HG03520 (cell line): ENCODE measurements around the gene NEUROD2.
"Not testable (repeated sequence)": the region's sequence is repeated elsewhere in the genome, so short reads cannot be mapped to it uniquely, and the experiment has no call there.

Experiments
- ATAC-seq: cut with Tn5 transposase; IDR thresholded peaks from one replicate; pipeline ENCODE4 v1.9.1; 2021; ENCODE audit warnings: mild to moderate bottlenecking, moderate library complexity; ENCODE audit not compliant: unreplicated experiment

NEUROD2 gene

DNA sequence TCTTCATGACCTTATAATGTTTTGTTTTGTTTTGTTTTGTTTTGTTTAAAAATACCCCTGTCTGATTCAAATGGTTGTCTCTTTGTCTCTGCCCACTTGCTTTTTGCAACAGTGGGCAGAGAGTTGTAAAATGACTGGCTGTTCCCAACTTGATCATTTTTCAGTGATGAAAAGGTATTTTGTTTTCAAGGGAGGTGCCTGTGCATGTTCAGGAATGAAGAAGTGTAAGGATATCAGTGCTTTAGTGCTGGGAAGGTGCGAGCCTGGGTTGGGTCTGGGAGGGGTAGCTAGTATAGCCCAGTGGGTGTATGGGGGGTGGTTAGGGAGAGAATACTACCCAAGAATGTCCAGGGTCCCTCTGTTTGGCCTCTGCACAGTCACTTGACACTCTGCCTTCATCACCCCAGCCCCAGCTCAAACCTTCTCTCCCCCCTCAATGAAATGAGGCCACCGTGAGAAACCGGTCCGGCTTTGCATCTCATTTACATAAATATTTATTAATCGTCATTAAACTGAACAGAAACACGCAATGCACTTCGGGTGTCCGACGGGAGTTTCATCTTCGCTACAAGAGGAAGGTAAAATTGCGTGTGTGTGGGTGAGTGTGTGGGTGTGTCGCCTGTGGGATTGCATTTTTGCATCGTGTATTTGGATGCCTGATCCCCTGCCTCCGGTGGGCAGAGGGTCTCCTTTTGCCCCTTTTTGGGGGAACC, 4.3 kb downstream of the NEUROD2 start:
- ATAC-seq, result no peak

GRCh38 chr17:39602533-39603303, 5.0 kb downstream of the NEUROD2 start:
- ATAC-seq, result no peak

DNA sequence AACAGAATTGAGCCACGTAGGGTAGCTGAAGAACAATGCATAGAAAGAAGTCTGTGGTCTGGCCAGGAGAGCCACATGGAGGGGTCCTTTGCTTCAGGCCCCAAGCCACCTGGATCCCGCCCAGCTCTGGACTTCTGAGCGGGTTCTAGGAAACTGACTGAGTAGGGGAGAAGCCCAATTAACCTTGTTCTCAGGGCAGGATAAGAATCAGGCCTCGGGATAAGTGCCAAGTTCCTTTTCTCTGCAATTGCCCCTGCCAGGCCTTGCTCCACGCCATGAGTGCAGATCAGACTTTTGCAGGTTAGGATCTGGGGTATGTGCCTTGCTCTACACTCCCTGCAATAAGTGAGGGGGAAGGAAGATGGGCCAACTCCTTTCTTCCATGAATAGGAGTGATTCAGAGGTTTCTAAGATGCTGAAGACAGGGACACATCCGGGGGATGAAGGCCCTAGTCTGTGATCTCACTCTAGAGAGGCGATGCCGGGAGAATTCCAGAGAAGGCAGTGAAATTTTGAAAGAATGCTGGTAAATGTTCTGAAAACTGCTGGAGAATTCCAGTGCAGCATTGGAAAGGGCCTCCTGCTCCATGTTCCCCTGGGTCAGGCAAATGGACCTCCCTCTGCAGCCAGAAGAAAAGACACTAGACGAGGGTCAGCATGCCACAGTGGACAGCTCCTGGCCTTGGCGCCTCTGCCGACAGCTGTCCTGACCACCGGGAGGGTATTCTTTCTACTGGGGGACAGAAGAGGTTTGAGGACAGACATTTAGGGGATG, 5.8 kb downstream of the NEUROD2 start:
- no peak for ATAC-seq

GRCh38 chr17:39600997-39601597, 6.6 kb downstream of the NEUROD2 start:
- ATAC-seq, result no peak

GRCh38 chr17:39600288-39600996, 7.3 kb downstream of the NEUROD2 start:
- ATAC-seq, result no peak

GRCh38 chr17:39599665-39600231, 8.0 kb downstream of the NEUROD2 start:
- ATAC-seq, result no peak

DNA sequence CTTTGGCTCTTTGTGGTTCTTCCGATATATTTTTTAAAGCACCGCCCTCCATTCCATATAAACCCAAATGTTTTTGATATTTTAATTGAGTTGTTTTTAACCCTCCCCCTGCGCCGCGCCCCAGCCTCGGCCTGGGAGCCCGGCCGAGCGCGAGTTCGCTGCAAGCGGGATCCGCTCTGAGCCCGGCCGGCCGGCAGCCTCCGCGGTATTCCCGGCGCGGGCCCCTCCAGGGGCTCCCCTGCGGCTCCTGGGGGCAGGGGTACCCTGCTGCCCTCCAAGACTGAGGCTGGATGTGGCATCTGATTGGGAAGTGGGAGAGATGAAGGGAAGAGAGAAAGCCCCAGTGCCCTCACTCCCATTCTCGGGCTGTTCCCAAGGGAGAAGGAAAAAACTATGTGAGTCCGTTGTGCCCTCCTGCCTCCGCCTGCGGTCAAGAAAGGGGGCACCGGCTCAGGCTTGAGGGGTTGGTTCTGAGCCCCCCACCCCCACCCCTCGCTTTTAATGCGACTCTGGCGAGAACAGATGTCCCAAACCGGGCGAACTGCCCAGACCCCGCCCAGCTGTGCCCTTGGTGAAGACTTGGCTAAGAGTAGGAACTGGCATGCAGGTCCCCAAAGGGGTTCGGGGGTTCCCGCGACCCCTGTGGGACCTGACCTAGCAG, 8.6 kb downstream of the NEUROD2 start:
- ATAC-seq, result no peak

DNA sequence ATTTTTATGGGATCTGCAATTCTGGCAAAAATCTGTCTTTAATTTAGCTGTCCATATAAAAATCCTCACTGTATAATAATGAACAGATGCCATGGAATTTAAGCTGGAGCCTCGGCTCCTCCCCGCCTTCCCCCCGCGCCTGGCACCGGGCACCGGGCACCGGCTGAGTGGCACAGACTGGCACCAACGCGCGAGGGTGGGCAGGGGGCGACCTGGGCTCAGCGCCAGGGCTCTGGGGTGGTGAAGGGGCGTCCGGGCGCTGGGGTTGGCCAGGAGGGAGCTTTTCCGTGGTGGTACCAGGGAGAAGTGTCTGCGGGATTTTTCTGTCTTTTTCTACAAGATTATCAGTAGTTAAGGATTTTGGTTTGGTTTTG, 9.1 kb downstream of the NEUROD2 start:
- ATAC-seq, result no peak

DNA sequence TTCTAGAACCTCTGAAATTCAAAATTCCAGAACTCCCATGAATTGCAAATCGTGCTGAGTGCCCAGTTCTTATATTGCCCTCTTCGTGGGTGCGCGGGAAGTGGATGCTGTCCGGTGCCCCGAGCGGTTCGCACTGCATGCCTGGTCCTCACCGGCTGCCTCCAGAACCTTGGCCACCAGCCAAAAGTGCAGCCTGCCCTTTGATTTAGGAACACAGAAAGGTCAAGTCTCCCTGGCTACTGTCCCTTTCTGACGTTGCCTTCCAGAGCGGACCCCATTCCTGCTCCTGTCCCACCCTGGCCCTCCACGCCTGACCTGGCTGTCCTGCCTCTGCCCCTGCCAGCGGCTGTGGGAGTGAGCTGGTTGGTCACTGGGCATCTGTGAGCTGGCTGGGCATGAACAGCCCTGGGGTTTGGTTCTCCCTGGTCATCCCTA, 9.7 kb downstream of the NEUROD2 start:
- no peak for ATAC-seq

DNA sequence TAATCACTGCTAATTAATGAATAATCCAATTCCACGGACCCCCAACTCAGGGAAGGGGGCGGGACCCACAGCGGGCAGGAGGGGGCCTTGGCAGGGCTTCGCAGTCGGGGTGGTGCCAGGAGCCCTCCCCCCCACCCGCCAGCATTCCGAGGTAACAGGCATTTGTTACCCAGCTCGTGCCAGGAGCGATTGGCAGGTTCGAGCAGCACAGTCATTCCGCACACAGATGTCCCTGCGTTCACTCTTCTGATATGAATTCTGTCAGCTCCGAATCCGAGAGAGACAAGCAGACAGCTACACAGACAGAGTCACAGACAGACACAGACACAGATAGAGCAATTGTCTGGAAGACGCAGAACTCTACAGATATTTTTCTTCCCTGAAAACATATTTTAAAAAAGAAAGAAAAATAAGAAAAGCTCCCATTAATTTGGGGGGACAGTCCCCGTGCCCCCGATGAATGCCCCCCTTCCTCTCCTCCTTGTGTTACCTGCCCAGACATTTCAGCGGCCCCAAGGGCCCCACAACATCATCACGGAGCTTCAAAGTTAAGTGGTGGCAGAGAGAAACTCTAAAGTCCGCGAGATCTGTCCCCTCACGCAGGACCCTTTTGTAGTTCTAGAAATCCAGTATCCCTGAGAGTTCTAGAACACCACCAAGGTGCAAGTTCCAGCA, 10.2 kb downstream of the NEUROD2 start:
- ATAC-seq, result no peak

DNA sequence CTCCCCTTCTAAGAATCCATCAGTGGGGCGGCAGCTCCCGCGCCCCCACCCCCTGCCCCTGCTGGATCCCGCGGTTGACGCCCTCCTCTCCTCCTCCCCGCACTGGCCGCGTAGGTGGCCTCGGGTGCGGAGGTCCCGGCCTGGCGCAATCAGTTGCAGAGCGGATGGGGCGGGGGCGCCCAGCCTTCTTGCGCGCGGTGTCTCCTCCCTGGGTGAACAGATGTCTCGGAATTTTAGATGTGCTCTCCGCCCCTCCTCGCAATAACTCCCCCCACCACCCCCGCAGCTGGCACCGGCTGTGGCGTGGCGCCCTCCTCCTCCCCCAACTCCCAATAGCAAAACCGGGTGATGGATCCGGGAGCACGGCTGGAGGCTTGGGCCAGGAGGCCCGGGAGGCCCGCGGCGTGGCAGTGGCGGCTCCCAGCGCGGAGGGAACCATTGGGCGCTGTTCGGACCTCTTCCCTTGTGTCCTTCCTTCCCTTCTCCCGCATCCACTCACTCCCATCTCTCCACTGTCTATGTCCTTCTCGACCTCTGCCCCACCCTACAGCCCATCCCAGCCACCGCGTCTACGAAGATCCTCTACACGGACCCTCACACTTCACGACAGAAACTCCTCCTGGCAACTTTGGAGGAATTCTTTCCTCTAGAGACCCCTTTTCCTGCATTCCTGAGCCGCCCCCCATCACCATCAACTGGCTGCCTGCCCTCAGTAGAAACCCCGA, 11.0 kb downstream of the NEUROD2 start:
- ATAC-seq, result no peak

DNA sequence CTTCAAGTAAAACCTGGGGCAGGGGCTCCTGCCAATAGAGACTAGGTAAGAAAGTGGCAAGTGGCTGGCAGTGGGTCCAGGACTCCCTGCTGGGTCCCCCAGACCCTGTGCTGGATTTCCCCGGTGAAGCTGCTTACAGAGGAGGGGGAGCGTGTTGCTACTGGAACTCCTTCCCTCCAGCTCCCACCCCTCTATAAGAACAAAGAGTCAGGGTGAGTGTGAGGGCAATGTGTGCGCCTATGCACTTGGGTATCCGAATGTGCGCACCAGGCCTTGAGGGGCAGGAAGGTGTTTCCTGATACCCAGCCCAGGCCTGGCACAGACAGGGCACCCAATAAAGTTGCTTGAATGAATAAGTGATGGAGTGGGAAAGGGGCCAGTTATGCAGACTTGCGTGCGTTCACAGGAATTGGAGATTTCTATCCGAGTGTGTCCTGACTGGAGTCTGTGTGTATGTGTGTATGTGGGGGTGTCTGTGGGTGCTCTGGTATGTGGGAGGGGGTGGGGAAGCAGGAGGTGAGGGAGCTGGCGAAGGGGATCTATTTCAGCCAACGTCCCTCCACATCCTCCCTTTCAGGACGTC, 11.7 kb downstream of the NEUROD2 start:
- ATAC-seq, result no peak

GRCh38 chr17:39595294-39595693, 12.4 kb downstream of the NEUROD2 start:
- no peak for ATAC-seq

GRCh38 chr17:39593371-39593770, 14.3 kb downstream of the NEUROD2 start:
- ATAC-seq, result no peak

- no peak for ATAC-seq
Observed at GRCh38 chr17:39591958-39592954, 15.5 kb downstream of the NEUROD2 start.

GRCh38 chr17:39590180-39590579, 17.5 kb downstream of the NEUROD2 start:
- not testable (repeated sequence) for ATAC-seq

DNA sequence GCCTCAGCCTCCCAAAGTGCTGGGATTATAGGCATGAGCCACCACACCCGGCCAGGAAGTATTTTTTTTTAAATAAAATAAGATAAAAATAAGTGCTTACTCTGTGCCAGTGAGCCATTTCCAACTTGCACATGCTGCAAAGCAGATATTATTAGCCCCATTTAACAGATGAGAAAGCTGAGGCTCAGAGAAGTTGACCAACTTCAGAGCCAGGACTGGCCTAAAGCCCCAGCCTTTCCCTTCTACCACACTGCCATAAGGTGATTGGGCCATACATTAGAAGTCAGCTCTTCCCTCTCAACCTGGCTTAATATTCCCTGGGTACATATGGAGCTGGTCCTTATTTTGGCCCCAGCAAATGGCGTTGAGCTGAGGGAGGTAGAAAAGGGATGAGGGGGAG, 25.1 kb downstream of the NEUROD2 start:
- no peak for ATAC-seq
